ENCODE results near the gene C14orf93.

Gene C14orf93

DNA sequence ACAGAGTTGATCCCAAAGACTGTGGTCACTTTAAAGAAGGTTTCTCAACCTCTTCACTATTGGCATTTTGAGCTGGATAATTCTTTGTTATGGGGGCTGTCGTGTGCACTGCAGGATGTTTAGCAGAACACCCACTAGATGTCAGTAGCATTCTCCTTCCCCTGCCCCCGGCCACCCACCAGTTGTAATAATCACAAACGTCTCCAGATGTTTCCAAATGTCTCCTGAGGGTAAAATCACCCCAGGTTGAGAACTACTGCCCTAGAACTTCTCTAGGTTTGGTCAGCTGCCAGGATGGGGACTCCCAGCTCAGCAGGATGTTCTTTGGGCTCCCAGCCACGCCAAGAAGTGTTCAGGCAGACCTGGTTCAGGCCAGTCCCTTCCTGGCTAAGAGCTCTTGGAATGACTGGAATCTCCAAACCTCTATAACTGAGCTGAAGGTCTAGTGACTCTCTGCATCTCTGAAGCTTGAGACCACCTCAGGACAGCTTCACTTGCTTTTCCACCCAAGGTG lies 15.1 kb downstream of the C14orf93 start:
- no peak for DNase-seq (ENCODE audit: low read depth)

DNA sequence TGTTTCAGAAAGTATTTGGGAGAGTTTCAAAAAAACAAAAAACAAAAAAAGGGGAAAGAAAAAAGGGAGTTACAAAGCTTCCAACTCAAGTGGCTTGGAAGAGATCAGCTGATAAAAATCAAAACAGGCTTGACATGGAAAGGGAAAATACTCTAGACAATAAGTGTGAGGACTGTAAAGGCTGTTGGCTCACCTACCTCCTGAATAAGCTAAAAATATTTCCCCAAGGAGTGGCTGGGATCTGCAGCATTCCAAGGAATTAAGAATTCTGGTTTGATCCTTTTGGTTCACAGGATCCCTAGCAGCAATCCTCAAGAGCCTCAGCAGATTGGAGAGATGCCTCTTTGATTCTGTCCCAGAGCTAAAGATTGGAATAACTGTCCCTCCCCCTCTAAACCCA lies 16.4 kb downstream of the C14orf93 start:
- DNase-seq (ENCODE audit: low read depth), result no peak

DNA sequence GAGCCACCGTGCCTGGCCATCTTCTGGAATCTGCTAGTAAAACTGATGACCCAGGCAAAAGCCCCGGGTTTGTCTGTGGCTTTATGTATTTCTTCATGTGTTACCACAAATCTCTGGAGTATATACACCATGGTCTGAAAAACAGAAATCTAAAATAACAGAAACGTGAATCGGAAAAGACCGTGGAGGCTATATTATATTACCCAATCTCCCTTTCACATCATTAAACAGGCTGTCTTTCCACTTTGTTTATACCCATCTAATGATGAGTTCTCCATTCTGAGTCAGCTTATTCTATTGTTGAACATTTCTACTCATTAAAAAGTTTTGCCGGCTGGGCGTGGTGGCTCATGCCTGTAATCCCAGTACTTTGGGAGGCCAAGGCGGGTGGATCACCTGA lies 18.1 kb downstream of the C14orf93 start:
- DNase-seq (ENCODE audit: low read depth), result no peak

DNA sequence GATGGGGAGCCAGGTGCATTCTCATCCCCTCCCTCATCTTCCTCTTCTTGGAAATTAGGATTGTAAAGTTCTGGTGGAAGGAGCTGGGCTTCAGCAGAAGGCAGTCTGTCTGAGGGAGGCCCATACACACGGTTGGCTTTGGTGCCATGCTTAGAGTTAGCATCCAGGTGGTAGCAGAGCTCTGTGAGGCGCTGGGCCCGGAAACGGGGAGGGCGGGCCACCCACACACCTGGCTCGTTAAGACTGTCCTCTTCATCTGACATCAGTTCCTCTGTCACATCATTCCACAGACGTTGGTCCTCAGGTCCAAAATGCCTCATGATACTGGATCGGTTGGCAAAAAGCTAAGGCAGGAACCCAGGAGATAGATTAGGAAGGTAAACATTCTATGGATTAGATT lies 22.7 kb downstream of the C14orf93 start:
- no peak for DNase-seq (ENCODE audit: low read depth)

DNA sequence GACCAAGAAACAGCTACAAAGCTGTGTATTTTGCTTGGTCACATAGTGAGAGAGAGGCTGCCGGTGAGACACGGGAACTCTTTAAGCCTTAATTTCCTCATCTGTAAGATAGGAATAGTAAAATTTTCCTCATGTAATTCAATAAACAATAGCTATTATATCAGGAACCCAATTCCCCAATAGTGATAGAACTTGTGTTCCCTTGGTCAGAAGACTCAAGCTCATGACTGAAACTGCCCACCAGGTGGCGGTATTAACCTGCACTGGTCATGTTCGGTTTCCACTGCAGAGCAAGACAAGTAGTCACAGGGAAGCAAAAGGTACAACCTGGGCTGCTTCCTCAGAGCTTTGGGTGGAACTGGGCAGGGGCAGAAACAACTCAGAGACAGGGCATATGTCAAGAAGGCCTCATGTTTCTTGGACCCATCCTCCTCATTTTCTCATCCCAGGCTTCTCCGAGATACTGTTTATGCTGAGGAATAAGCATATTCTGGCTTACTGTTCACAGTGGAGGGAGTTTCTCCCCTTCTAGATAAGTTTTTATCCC lies 23.4 kb downstream of the C14orf93 start:
- peak; percentile 77 for DNase-seq (ENCODE audit: low read depth)

DNA sequence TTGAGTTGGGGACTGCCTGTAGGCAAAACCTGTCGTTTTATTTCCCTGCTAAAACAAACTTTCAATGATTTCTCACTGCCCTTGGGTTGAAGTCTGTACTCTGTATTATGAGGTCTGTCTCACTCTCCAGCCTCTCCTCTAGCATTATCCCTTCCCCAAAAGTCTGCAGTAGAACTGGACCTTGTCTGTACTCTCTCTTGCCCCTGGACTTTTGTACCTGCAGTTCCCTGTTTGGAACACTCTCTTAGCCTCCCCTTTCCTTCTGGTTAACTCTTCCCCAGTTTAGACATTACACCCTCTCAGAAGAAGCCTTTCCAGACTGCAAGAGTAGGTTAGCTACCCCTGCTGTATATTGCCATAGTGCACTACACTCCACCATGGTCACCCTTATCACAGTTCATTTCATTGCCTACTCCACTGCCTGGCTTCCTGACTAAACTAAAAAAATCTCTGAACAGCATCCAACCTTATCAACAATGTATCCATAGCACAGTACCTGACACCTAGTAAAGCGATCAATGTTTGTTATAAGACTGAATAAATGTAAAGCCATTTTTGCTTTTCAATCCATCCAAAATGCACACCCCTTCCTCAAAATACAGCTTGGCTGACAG lies 23.9 kb downstream of the C14orf93 start:
- no peak for DNase-seq (ENCODE audit: low read depth)

DNA sequence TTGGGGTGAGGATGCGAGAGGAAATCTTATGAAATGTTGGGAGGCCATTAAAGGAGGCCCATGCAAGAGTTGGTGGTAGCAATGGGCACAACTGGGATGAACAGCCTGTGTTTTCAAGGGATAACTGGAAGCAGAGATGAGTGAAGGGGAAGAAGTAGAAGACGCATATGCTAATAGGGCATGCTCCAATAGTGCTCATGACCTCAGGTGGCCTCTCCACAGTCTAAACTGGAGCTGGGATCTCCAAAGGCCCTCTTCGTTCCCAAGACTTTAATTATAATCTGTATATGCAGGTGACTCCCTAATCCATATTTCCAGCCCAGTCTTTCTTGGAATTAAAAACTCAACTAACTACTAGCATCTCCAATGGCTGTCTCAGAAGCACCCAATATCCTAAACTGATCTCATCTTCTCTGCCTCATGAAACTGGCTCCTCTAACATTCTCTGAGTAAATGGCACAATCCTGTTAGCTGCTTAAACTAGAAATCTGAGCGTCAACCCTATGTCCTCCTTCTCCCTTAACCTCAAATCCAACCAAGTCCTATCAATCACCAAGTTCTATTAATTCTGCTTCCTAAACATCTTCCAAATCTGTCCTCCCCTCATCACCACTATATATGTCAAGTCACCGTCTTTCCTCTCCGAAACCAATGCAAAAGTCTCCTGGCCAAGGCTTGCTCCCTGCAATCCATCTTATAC lies 24.8 kb downstream of the C14orf93 start:
- DNase-seq (ENCODE audit: low read depth), result no peak

DNA sequence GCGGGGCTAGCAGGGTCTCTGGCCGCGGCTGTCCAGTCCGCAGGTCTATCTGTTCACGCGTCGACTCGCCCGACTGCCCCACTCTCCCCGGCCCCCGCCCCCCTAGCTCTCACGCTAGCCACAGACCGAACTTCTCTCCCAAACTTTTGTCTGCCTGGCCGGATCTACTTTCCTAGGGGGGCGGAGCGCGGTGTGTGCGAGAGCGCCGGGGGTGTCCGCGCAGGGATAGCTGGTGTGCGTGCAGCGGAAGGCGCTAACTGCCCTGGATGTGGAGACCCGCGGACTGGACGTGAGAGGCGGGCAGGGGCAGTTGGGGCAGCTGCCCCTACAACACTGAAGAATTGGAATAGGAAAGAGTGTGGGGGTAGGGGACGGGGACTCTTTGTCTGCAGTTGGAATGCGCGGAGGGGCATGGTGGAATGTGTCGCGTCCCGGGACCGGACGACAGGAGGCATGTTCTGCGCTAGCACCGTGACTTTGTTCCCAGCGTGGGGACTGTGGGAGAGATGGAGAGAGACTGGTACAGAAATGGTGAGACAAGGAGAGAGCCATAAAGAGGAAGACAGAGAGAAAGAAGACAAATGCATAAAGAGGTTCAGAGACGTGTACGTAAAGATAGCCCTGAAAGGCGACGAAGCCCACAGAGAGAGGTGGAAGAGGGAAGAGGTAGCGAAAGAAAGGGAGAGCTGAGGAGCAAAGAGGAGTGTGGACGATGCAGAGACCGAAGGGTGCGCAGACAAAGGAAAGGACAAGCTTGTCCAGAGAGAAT lies 27.3 kb downstream of the C14orf93 start, which contains the start of gene AJUBA:
Gene AJUBA, minus strand, starts transcription at position 75 of the 769 bp plus-strand sequence. CDS start 285 bp downstream, outside the sequence.
- DNase-seq (ENCODE audit: low read depth), result peak; percentile 41

DNA sequence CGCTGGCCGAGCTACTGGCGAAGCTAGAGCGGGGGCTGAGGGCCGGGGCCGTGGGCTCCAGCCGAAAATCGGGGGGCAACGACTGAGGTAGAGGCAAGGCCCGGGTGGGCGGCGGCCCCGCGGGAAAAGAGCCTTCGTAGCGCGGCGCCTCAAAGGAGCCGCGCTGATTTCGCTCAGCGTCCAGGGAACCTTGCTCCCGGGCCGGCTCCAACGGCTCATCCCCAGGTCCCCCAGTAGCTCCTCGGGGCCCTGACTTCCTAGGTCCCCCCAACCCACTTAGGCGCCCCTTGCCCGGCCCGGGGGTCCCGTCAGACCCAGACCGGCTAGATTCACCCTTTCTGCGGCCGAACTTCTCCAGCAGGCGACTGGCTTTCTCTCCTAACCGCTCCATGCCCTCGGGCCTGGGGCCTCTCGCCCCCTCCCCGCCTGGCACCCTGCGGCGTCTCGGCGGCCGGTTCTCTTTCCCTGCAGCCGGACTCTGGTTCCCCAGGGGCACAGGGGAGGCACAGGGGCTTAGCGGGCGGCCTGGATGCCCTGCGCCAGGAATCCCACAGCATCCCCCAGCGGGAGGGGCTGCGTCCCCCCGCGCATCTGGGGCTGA lies 28.0 kb downstream of the C14orf93 start:
- no peak for DNase-seq (ENCODE audit: low read depth)

DNA sequence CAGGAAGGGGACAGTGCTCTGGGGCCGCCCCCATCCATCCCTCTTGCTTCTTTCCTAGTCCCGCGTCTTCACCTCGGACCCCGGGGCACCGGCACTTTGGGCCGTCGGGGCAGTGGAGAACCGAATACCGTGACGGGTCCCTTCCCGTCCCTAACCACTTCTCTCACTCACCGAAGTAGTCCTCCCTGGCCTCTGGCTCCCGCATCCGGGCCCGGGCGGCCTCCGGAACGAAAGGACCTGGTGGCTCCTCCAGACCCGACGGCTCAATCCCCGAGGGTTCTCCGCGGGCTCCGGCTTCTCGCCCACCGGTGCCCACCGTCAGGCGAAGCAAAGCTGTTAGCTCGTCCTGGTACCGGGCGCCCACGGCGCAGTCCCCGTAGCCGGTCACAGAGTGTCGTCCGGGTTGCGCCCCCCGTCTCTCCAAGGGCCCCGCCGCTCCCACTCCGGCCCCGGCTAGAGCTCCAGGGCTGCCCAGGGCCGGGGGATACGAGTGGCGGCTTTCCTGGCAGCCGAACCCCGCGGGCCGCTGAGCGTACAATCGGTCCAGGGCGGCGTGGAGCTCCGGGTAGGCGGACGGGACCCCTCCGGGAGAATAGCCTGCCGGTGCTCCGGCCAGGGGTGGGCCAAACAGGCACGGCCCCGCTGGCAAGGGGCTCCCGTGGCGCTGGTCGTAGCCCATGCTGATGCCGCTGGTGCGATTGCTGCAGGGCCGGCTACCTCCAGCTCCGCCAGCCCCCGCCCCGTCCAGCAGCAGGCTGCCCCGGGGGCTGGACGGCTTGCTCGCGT lies 28.7 kb downstream of the C14orf93 start:
- no peak for DNase-seq (ENCODE audit: low read depth)

DNA sequence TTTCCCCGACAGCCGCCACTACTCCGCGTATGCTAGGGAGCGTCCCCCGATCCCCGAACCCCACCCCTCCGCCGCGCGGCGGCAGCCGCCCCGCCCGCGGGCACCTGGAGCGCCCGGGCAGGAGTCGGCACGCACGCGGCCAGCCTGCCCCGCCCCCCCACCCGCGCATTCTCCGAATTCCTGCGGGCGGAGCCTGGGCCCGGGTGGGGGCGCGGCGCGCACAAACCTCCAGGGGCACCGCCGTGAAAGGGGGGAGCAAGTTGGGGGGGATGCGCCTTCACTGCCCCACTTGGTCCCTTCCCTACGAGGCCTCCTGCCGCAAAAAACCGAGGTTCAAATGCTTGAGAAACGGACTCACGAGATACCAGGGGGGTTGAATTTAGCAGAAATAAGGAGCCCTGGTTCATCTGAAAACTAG lies 29.3 kb downstream of the C14orf93 start:
- DNase-seq (ENCODE audit: low read depth), result no peak

DNA sequence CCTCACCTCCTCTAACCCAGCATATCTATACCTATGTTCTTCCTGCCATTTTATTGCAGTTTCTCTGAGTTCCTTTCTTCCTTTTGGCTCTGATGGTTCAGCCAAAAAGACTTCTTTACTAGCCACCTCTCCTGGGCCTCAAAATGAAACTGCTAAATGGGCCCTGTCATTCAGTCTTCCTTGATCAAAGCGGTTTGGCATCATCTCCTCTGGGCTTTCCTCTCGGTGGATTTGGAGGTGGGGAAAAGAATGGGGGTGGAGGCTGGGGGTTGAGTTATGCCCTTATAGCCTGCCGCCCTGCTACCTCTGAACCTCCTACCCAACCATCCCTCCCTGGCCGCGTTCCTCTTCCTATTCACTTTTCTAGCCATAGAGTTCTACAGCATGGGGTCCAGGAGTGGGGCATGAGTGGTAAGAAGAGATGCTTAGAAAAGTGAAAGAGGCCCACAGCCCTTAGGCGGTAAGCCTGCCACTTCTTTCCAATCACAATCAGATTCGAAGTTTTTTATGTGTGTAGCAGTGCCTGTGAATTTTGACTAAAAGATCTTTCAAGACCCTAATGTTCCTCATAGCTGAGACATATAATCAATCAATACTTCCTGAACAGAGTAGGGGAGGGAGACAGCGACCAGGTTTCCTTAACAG lies 30.1 kb downstream of the C14orf93 start:
- DNase-seq (ENCODE audit: low read depth), result no peak

DNA sequence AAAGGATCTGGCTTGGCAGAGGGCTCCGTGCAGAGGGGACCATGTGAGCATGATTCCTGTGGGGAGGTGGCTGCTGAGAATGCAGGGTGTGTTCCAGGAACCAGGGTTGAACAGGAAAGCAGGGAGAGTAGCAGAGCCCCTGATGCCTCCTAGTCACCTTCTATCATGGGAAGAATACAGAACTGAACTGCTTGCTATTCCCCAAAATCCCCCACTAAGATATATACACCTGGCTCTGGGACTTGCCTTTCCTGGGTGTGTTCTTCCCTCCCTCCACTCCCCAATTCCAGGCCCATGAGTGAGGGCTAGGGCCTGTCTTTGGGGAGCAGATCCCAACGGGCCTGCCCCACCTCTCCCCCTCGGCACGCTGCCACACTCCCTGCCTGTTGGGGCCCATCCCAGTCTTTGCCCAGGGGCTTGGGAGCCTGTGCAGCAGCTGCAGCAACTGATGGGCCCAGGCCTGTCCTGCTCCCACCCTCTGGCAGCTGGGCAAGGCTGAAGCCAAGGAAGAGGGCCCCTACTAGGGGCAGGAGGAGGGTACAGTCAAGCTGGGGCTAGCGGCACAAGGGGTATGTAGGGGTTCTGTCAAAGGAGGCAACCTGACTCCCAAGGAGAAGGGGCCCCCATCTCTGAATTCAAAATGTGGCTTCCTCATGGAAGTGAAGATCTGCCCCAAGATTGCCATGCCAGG lies 30.8 kb downstream of the C14orf93 start:
- DNase-seq (ENCODE audit: low read depth), result no peak

DNA sequence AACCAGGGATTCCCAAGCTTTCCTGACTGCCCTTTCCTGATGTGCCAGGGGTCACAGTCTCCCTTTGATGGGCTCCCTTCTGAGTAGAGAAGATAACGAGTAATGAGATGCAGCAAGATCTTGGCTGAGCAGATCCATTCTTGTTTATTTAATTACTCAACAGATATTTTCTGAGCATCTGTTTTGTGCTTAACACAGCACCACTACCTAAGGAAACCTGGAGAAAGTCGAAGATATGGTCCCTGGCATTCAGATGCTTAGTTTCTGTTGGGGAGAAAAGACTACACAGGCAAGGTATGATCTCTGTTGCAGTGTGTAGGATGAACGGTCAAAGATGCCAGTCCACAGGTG lies 31.5 kb downstream of the C14orf93 start:
- DNase-seq (ENCODE audit: low read depth), result no peak

DNA sequence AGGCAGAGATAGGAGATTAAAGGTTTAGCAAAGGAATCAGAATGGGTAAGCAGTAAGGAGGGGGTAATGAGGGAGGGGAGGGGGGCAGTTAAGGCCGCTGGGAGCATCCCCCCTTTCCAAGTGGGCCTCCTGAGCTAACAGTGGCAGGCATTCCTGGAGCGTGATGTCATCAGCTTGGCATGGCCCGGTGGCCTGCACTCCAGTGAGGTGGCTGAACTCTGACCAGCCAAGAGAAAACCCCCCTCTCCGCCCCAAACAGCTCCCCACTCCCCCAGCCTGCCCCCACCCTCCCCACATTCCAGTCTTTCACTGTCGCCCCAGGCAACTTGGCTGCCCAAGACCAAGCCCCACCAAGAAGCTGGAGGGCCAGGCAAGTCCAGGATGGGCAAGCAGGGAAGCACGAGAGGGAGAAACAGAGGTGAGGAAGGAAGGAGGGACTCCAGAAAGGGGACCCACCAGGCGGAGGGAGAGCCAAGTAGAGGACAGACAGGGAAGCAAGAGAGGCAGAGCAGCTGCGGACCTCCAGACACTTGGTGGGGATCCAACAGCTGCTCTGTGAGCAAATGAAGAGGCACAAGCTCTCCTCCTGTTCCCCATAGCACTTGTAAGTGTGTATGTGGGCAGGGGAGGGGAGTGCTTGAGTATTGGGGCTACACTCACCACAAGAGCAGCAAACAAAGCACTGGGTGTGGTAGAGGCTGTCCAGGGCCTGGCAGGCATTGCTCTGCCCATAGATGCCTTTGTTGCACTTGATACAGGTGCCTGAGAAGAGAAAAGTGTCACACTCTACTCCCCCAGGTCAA lies 32.1 kb downstream of the C14orf93 start:
- no peak for DNase-seq (ENCODE audit: low read depth)

DNA sequence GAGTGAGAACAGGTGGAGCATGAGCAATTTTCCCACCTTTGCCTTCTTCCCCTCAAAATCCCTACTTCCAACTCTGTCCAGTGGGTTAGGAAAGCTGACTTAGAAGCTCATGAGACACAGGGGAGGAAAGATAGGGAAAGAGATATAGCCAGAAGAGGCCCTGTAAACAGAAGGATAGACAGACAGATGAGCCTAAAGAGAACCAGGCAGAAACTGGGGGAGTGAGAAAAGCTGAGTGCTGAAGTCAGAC lies 32.6 kb downstream of the C14orf93 start:
- DNase-seq (ENCODE audit: low read depth), result no peak

DNA sequence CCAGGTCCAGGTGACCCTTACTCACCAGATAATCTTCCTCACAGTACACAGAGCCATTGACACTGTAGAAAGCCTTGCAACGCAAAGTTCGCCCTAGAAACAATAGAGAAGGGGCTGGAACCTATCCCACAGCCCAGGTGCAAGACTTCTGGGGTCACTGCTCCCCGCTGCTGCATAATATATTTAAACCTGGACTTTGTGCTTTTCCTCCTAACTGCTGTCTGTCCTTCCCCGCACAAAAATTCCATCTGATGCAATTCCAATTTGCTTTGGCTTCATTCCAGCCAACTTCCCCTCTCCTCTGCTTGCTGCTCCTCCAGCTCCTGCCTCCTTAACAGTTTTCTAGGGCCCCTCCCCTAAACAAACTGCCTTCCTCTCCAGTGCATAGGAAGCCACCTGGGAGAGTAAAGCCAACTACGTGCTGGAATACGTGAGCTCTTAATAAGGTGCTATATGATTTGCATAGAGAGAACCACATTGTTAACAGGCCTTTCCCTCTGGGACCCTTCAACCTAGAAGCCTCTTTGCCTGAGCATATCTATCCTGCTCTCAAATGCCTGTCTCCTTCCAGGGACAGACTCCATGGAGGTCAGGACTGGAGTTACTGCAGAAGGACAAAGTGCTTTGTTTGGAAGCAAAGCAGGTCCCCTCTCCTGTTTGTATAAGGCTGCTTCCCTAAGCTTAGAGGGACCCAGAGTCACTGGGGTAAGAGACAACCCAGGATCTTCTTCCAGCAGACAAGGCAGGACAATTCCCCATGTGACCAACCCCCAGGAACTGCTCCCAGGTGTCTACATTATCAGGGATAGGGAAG lies 33.1 kb downstream of the C14orf93 start:
- no peak for DNase-seq (ENCODE audit: low read depth)

DNA sequence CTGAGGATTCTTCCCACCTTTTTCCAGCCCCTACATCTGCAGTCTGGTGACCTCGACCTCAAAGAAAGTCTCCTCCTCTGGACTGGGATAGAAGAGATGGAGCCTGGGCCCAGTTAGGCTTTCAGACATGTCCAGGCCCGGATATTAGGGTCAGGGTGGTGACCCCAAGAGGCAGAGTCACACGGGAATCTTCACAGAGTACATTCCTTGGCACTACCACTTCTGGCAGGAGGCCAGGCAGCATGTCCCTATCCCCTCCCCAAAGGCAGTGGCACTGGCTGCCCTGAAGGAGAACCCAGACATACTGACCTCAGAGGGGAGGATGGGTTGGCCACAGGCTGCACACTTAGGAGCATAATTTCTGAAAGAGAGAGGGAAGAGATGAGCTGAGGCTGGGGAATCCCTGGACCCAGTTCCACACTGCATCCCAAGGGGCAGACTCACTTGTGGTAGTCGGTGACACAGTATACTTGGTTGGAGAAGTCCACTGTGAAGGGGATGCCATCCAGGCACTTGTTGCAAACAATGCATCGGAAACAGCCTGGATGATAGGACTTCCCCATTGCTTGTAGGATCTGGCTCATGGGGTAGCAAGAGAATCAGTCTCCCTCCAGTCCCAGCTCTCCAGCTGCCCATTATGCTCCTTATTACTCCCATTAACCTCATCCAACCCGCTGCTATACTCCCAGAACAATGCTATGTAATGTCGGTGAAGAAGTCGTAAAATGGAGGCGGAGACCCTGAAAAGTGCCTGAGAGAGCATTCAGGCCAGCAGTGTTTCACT lies 35.2 kb downstream of the C14orf93 start:
- no peak for DNase-seq (ENCODE audit: low read depth)
